GM21737 (cell line): ENCODE measurements around the gene CDC14B.
"Not testable (repeated sequence)": the region's sequence is repeated elsewhere in the genome, so short reads cannot be mapped to it uniquely, and the experiment has no call there.

Experiments
- ATAC-seq: cut with Tn5 transposase; IDR thresholded peaks from one replicate; pipeline ENCODE4 v1.9.1; 2021; ENCODE audit warnings: mild to moderate bottlenecking, moderate library complexity; ENCODE audit not compliant: unreplicated experiment

CDC14B gene

DNA sequence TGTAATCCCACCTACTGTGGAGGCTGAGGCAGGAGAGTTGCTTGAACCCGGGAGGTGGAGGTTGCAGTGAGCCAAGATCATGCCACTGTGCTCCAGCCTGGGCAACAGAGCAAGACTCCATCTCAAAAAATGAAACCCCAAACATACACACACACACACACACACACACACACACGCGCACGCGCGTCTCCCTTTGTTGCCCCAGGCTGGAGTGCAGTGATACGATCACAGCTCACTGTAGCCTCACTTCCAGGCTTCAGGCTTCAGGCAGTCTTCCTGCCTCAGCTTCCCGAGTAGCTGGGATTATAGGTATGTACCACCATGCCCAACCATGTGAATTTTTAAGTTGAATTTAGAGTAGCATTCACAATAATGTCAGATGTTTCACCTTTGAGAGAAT, 13.9 kb upstream of the CDC14B start:
- ATAC-seq = not testable (repeated sequence)

- ATAC-seq = no peak
Measured at GRCh38 chr9:96626912-96627311, 7.3 kb upstream of the CDC14B start.

- no peak for ATAC-seq
Measured at GRCh38 chr9:96621618-96622017, 2.0 kb upstream of the CDC14B start.

DNA sequence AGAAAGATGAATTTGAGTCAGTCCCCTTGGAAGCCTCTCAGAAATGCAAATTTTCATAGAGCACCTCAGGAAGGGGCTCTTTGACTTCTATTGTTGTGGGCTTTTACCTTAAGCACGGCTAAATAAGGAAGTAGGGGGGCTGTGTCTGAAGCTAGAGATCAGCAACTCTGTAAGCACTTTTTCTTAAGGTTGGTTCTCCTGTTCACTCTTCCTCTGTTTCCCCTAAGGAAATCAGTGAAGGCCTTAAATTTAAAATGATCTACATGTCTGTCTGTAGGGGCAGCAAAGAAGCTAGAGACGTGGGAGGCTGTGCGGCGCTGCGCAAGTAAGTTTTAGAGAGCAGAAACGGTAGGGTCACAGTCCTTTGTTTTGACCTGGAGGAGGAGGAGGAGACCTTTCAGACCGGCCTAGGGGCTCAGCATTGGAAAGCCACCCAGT, 1.2 kb upstream of the CDC14B start:
- ATAC-seq = no peak

DNA sequence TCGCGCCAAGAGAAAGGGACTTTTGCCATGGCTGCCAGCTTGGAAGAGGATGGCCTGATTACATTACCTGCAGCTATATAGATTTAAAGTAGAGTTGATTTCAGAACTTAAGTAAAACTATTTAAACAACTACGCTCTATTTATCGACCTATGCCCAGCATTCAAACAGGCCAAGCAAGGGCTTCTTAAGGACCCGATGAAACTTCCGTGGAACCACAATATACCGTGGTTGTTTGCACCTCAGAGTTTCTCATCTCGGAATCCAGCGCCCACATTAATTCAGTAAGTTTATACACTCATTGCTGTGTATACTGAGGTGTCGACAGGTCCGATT, 505 bp upstream of the CDC14B start:
- no peak for ATAC-seq

DNA sequence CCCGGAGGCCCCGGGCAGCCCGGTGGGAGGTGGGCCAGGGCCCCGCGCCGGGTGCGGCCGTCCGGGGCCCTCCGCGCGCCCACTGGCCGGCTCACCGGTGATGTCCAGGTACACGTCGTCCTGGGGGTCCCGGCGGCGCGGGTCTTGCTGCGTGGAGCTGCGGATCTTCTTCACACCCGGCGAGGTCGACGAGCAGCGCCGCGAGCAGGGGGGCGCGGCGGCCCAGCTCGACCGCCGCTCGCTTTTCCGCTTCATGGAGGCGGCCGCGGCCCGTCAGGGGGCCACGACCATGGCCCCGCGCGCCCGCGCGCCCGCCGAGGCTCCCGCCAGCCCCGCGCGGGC, 548 bp downstream of the CDC14B start:
- ATAC-seq = no peak

DNA sequence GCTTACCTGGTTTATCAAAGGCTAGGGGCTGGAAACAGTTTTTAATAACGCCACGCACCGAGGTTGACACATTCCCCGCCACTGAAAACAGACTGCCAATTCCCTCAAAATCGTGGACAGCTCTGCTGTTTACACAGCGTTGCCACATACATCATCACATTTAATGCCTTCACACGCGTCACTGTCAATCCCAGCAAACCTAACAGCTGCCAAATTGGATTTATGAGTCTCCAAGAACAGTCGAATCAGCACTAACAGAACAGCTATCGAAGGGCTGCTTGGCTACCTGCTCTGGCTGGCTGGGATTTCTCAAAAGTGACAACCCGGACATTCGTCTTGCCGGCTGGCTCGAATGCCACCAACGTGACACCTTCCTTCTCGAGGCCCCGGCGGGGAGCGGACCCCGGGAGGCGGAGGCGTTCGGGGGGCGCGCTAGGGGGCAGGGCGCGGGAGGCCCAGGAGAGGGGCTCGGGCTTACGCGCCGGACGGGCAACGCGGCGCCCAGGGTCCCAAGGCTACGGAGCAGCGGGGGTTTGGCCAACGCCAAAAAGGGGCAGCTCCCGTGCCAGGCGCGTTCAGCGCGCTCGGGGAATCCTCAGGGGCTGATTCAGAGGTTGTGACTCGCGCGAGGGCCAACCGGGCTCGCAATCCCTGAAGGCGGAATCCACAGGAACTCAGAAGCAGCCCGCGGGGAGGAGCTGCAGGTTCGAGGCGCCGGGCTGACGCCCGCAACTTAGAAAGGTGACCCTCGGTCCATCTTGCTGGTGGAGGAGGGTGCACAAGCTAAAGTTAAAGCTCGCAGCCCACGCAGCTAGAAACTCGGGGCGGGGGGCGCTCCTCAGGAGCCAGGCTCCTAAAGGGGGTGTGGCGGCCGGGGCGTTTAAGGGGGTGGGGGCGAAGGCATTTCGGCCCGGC, 1.2 kb downstream of the CDC14B start:
- no peak for ATAC-seq

DNA sequence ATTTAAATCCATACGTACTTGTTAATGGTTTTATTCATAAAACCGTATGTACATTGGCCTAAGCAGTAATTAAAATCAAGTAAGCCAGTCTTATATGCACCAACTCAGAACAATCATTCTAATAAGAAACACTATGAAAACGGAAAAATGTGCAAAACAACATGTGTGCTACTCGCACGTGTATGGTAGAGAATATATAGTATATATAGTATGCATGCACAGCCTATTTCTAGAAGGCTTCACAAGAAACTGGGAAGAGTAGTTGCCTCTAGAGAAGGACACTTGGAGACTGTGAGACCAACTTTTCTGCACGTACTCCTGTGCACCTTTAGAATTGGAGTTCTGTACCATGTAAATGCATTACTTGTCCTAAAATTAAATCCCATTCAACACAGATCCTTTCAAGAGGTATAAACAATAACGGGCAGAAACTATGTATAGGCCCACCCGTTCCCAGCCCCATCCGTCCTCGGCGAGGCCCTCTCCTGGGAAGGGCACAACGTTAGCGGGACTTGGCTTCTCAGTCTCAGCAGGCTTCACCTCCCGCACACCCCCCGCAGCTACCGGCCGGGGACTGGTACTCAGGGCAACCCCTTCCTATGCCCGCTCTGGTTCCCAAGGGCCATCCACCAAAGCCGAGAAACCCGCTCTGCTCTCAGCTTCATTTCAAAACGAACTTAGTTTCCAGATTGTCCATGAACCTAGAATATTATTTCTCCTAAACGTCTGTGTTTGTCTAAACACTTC, 2.0 kb downstream of the CDC14B start:
- ATAC-seq = no peak

- no peak for ATAC-seq
Measured at GRCh38 chr9:96616817-96617438, 2.7 kb downstream of the CDC14B start.

DNA sequence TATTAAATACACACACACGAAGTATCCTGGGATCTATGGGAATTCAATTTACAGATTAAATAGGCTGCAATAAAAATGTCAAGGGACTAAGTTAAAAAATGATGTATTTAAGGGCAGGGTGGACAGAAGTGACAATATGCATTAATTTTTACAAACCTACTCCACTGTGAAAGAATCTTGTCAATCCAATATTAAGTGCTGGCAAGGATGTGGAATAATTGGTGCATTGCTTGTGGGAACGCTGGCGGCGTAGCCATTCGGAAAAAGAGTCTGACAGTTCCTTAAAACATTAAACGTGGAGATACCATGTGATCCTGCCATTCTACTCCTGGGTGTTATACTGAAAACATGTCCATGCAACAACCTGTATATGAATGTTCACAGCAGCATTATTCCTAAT, 4.2 kb downstream of the CDC14B start:
- ATAC-seq = no peak

- ATAC-seq = not testable (repeated sequence)
Measured at GRCh38 chr9:96614664-96615063, 5.0 kb downstream of the CDC14B start.

GRCh38 chr9:96612966-96613589, 6.6 kb downstream of the CDC14B start:
- ATAC-seq = no peak

- ATAC-seq = no peak
Measured at GRCh38 chr9:96612105-96612965, 7.3 kb downstream of the CDC14B start.

DNA sequence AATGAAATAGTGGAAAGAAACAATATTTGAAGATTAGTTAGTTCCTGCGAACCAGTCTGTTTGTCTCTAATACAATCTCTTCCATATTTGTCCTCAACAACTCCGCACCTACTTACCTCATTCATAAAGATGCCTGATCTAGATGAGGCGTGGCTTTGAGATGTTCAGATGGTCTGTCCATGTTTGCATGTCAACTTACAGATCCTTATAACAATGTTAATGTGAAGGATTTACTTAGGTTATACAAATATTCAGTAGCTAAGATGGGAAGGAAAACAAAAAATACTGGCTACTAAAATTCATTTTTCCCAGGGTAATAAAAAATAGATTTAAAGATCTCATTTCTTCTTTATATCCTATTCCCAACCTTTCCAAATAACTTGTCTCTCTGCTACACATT, 8.3 kb downstream of the CDC14B start:
- ATAC-seq = no peak

DNA sequence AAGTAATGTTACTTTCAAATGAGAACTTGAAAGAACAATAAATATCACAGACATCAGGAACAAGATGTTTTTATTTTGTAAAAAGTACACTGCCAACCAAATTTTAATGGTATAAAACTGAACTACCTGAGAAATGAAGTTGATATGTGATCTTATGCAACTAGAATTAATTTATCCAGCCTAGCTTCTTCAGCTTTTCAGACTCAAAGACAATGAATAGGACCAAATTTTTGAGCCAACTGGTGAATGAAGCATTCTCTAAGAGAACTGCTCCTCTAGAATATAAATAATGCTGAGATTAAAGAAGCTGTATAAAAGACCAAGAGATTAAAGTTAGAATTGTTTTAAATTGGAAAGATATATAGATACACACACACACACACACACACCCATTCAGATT, 9.9 kb downstream of the CDC14B start:
- no peak for ATAC-seq

DNA sequence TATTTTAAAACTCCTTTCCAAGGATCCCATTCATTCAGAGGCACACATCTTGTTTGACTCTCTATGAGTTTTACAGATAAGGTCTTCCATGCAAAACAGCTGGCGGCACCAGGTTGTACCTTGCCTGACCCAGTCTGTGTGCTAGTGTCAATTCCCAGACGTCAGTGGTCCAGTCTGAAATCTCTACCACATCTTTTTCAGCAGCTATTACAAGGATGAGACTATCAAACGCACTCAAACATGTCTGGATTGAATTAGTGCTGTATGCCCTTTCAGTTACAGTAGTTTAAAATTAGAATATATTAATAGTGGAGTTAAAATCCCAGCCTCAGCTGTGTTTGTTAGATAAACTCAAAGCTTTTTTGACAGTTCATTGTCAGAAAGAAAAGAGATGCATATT, 11.7 kb downstream of the CDC14B start:
- ATAC-seq = no peak

DNA sequence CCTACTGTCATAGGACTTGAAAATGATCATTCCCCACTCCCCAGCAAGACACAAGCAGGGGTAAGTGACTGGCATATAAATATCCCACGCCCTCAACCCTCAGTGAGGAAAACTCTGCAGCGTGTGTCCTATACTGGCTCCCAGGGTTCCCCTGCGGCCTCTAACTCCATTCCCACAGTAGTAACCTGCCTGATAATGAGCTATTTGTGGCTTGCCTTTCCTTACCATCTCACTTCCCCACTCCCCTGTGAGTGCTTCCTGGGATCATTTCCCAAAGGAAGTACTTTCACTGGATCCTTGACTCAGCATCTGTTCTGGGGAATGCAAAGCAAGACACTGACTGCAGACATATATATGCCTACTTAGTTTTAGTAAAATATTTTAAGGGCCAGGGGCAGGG, 14.3 kb downstream of the CDC14B start:
- no peak for ATAC-seq

DNA sequence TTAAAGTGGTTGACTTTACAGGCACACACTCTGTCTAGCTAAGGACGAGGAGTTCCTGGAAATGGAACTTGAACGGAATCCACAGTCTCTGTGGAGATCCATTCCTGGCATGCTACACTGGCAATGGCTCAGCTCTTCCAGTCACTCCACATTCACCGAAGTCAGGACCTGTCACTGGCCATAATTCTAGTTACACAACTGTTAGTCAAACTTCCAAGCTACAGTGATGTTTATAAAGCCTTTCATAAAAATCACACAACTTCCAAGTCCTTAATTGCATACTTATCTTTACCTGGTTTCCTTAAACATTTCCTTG, 15.7 kb downstream of the CDC14B start:
- ATAC-seq = no peak

DNA sequence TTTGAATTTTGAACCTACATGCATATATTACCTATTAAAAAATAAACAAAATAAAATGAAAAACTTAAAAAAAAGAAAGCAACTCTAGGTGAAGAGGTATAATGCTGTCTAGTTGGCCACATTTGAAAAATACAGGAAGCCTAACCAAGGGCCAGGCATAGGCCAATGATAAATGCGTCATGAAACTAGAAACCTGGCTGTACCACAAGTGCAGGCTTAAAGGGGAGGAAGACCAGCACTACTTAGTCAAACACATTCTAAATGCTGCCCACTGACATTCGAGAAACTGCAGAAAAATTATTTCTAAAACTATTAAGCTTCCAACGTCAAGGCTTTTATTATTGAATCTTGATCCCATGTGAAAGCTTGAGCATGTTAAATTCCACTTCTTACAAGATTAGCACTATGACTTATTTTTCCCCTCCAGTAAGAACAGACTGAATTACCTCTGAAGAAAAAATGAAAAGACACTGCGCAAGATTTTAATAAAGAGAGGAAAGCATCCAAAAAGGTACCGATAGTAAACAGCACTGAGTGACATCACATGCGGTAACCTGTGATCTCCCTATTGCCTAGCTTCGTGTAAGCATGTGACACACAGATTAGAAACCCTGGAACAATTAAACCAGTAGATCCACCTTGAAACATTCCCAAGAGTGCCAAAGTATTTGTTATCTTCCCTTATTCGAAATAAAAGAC, 16.2 kb downstream of the CDC14B start:
- no peak for ATAC-seq

DNA sequence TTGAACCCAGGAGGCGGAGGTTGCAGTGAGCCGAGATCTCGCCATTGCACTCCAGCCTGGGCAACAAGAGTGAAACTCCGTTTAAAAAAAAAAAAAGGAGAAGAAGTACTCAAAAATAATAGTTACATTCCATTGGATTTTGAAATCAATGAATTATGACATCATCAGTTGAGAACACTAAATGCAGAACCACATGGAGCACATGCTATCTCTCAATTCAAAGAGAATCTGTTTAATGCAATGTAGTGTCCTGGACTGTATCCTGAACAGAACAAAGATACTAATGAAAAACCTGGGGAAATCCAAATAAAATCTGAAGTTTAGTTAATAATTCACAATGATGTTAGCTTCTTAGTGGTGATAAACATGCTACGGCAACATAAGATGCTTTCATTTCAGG, 20.3 kb downstream of the CDC14B start:
- no peak for ATAC-seq
